Keratinocyte (primary cell): ENCODE measurements around the gene PTDSS2. TPM values are rescaled to one million over a fixed set of nuclear protein-coding genes. Genes with fewer than 3 reads are reported as not detected.

Source experiments
- DNase-seq: peaks from one replicate; pipeline ENCODE4 v3.0.0-alpha.2; 2011; ENCODE audit warnings: low read depth, missing footprints, low spot score
- FAIRE-seq: peaks from 2 replicates; lab custom pipeline; 2011; peaks lifted over from hg19 to GRCh38; lab: Jason Lieb, UNC
- H2AFZ ChIP-seq: 2 replicates; pipeline ENCODE4 v1.6.0; 2012; ENCODE audit warnings: low read length, control low read depth, inconsistent platforms; ENCODE audit not compliant: control insufficient read depth
- H3K27ac ChIP-seq: 2 replicates; pipeline ENCODE4 v1.5.1; 2011; ENCODE audit warnings: low read length; ENCODE audit not compliant: control insufficient read depth, insufficient read depth
- H3K27me3 ChIP-seq: 3 replicates; pipeline ENCODE4 v1.6.0; 2011; ENCODE audit warnings: low read length; ENCODE audit not compliant: control insufficient read depth, insufficient read depth; ENCODE audit errors: extremely low read depth
- H3K36me3 ChIP-seq, 2 experiments: 2 replicates in 1 of 2; 3 replicates in 1 of 2; pipeline ENCODE4 v1.5.1; 2011; ENCODE audit warnings: low read length in 2 of 2, mild to moderate bottlenecking in 1 of 2; ENCODE audit not compliant: control insufficient read depth in 2 of 2, insufficient read depth in 2 of 2; ENCODE audit errors: extremely low read depth in 1 of 2
- H3K4me1 ChIP-seq: 3 replicates; pipeline ENCODE4 v1.5.1; 2011; ENCODE audit warnings: low read length; ENCODE audit not compliant: control insufficient read depth, insufficient read depth; ENCODE audit errors: extremely low read depth
- H3K4me2 ChIP-seq: 3 replicates; pipeline ENCODE4 v1.6.0; 2011; ENCODE audit warnings: low read depth, low read length; ENCODE audit not compliant: control insufficient read depth, insufficient read depth; ENCODE audit errors: extremely low read depth
- H3K4me3 ChIP-seq, 3 experiments: fragments of 200-600 bp in 1 of 3; sonication (generic) in 1 of 3; 2 replicates in 2 of 3; 3 replicates in 1 of 3; pipeline ENCODE4 v1.5.1; 2011 to 2016; ENCODE audit warnings: low read length in 3 of 3, mild to moderate bottlenecking in 3 of 3, control low read depth in 2 of 3, inconsistent platforms in 1 of 3, low read depth in 1 of 3, mixed read lengths in 1 of 3, mixed run types in 1 of 3, moderate library complexity in 1 of 3; ENCODE audit not compliant: control insufficient read depth in 2 of 3, insufficient read depth in 2 of 3; ENCODE audit errors: extremely low read depth in 1 of 3
- H3K79me2 ChIP-seq: 2 replicates; pipeline ENCODE4 v1.6.0; 2012; ENCODE audit warnings: low read length; ENCODE audit not compliant: control insufficient read depth, insufficient read depth
- H3K9ac ChIP-seq: 3 replicates; pipeline ENCODE4 v1.6.0; 2011; ENCODE audit warnings: low read length; ENCODE audit not compliant: control insufficient read depth, insufficient read depth; ENCODE audit errors: extremely low read depth
- H3K9me1 ChIP-seq: 3 replicates; pipeline ENCODE4 v1.6.0; 2011; ENCODE audit warnings: low read length; ENCODE audit not compliant: control insufficient read depth, insufficient read depth; ENCODE audit errors: extremely low read depth
- H3K9me3 ChIP-seq: 2 replicates; pipeline ENCODE4 v1.5.1; 2012; ENCODE audit warnings: low read depth, low read length; ENCODE audit not compliant: control insufficient read depth
- H4K20me1 ChIP-seq: 3 replicates; pipeline ENCODE4 v1.6.0; 2011; ENCODE audit warnings: low read length; ENCODE audit not compliant: control insufficient read depth, insufficient read depth; ENCODE audit errors: extremely low read depth
- EZH2 ChIP-seq: IDR thresholded peaks from one replicate; pipeline ENCODE4 v1.6.1; 2012; ENCODE audit warnings: inconsistent platforms, mild to moderate bottlenecking, low read length, moderate library complexity
- dilution Hi-C: fragments of 300-500 bp; cut with MboI; formaldehyde crosslinking; loops from one replicate; pipeline ENCODE4 v1.7.0; 2020; ENCODE audit warnings: low sequenced_read_pairs; ENCODE audit not compliant: extremely low pct_ligation_motif_present
- polyA plus RNA-seq, 5 experiments: library from polyadenylated mRNA; depleted of rRNA in 3 of 5; stranded (reverse) in 3 of 5; stranded (forward) in 1 of 5; unstranded in 1 of 5; fragments of >200 nt; gene quantifications; 1 replicate in 1 of 5; 2 replicates in 3 of 5; 3 replicates in 1 of 5; pipeline versions ENCODE4 v1.2.1 to v1.2.3, GENCODE V29; 2011 to 2012; ENCODE audit warnings: missing spikeins in 2 of 5, low read depth in 1 of 5, low replicate concordance in 1 of 5
- TF ChIP-seq, protein P1 (sequence below), 3 experiments: IDR thresholded peaks in 1 of 3; conservative IDR thresholded peaks in 1 of 3; optimal IDR thresholded peaks in 1 of 3; 2 replicates in 2 of 3; 3 replicates in 1 of 3; pipeline versions ENCODE3 to v1.5.1; 2011; ENCODE audit warnings: low read length in 3 of 3, mild to moderate bottlenecking in 3 of 3, moderate library complexity in 2 of 3, control low read depth in 1 of 3, inconsistent platforms in 1 of 3; ENCODE audit not compliant: insufficient read depth in 2 of 3; ENCODE audit errors: extremely low read depth in 1 of 3

The PTDSS2 gene
- polyA plus RNA-seq, 1 donor (not counting 4 experiments of a cell fraction or from before 2014, with no cell fraction given) = 21.6 TPM

DNA sequence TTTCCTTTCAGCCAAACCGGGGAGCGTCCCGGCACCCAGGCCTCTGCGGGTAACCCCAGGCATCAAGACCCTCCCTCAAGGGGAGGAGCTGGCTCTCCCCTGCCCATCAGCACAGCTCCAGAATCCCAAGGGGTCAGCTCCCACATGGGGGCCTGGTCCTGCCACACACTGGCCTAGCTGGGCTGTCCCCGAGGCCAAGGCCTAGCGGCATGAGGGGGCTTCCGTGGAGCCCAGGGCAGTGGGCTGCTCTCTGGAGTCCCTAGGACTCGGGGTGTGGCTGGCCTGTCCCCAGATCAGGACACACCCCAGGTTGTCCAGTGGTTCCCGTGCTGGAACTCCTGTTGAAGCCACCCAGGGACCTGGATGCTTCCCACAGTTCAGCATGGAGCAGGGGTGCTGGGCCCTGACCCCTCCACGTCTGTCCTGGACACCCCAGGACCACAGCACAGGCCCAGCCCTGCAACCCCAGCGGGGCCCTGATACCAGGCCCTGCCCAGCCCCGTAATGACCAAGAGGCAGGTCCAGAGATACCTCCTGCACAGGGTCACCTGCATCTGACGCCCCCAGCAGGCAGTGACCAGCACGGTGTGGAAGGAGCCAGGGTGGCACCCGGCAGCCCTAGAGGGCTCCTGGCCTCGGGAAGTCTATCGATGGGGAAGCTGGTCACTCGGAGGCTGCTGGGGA lies 79.8 kb downstream of the PTDSS2 start:
- Histone ChIP-seq H3K9me1 (no peaks in the 10 kb centered on the region), H3K4me2 (no peak overlapping the region), H3K4me1 (peaks cover 12% of the 10 kb centered on the region), H3K27ac (no peak overlapping the region), H3K9ac (no peak overlapping the region), H4K20me1 (peaks cover 22% of the 10 kb centered on the region), H2AFZ (no peak overlapping the region), H3K9me3 (no peaks in the 10 kb centered on the region), H3K4me3 (no peak overlapping the region), H3K79me2 (peaks cover 31% of the 10 kb centered on the region), H3K36me3 (peaks cover 17 to 27% of the 10 kb centered on the region in 2 experiments), H3K27me3 (no peaks in the 10 kb centered on the region)
- no peak for DNase-seq
- dilution Hi-C loops = no loop called here
- no peak for TF ChIP-seq EZH2
- TF ChIP-seq, protein P1, sequence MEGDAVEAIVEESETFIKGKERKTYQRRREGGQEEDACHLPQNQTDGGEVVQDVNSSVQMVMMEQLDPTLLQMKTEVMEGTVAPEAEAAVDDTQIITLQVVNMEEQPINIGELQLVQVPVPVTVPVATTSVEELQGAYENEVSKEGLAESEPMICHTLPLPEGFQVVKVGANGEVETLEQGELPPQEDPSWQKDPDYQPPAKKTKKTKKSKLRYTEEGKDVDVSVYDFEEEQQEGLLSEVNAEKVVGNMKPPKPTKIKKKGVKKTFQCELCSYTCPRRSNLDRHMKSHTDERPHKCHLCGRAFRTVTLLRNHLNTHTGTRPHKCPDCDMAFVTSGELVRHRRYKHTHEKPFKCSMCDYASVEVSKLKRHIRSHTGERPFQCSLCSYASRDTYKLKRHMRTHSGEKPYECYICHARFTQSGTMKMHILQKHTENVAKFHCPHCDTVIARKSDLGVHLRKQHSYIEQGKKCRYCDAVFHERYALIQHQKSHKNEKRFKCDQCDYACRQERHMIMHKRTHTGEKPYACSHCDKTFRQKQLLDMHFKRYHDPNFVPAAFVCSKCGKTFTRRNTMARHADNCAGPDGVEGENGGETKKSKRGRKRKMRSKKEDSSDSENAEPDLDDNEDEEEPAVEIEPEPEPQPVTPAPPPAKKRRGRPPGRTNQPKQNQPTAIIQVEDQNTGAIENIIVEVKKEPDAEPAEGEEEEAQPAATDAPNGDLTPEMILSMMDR (optimal IDR thresholded peaks at IDR 0.05 in 1 of 3, IDR thresholded peaks at IDR 0.05 in 1 of 3, conservative IDR thresholded peaks at IDR 0.05 in 1 of 3; ENCODE audit: extremely low read depth in 1 of 3, insufficient read depth in 2 of 3, low read length in 3 of 3) = no peak
- FAIRE-seq = no peak

DNA sequence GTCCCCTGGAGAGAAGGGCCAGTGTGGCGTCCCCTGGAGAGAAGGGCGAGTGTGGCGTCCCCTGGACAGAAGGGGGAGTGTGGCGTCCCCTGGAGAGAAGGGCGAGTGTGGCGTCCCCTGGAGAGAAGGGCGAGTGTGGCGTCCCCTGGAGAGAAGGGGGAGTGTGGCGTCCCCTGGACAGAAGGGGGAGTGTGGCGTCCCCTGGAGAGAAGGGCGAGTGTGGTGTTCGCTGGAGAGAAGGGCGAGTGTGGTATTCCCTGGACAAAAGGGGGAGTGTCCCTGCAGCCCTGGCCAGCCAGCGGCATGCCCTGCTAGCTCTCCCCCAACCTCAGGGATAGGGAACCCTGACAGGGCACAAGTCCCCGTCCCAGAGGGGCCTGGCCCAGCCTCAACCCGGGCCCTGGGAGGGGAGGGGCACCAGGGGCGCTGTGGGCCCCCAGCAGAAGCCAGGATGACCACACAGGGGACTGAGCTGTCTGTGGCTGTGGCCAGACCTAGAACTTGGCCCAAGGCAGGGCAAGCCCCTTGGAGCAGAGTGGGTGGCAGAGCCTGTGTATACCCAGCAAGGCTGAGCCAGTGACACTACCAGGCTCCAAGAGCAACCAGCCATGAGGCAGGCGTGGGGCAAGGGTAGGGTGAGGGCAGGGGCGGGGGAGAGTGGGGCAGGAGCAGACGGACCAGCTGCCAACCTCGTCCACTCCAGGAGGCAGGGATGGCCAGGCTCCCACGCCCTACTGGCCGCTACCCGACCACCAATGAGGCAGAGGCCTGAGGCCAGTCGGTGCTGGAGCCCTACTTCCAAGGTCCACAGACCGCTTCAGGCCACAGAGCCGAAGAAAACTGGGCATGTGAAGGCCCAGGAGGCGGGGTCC lies 81.1 kb downstream of the PTDSS2 start:
- no peak overlapping the region for H3K27ac ChIP-seq

More for the DNA sequence above, 81.1 kb downstream of the PTDSS2 start:
- FAIRE-seq = no peak
- H3K4me2 ChIP-seq = no peak overlapping the region
- peaks cover 31% of the 10 kb centered on the region for H3K79me2 ChIP-seq
- H3K9ac ChIP-seq = no peak overlapping the region
- no peaks in the 10 kb centered on the region for H3K9me1 ChIP-seq
- no peak overlapping the region for H2AFZ ChIP-seq
- peaks cover 14% of the 10 kb centered on the region for H3K4me1 ChIP-seq
- dilution Hi-C loops = no loop called here
- TF ChIP-seq EZH2 = no peak
- TF ChIP-seq, protein P1 (optimal IDR thresholded peaks at IDR 0.05 in 1 of 3, IDR thresholded peaks at IDR 0.05 in 1 of 3, conservative IDR thresholded peaks at IDR 0.05 in 1 of 3; ENCODE audit: extremely low read depth in 1 of 3, insufficient read depth in 2 of 3, low read length in 3 of 3) = no peak
- DNase-seq = no peak
- H3K36me3 ChIP-seq = peaks cover 17 to 27% of the 10 kb centered on the region in 2 experiments
- H3K27me3 ChIP-seq = no peaks in the 10 kb centered on the region
- no peak overlapping the region for H3K4me3 ChIP-seq
- no peaks in the 10 kb centered on the region for H3K9me3 ChIP-seq
- H4K20me1 ChIP-seq = peaks cover 22% of the 10 kb centered on the region
